ENCODE results near the gene STARD3. TPM values are rescaled to one million over a fixed set of nuclear protein-coding genes. Genes with fewer than 3 reads are reported as not detected.

Gene STARD3
- total RNA-seq, 1 experiment from 2014 or later: 55.5 TPM

DNA sequence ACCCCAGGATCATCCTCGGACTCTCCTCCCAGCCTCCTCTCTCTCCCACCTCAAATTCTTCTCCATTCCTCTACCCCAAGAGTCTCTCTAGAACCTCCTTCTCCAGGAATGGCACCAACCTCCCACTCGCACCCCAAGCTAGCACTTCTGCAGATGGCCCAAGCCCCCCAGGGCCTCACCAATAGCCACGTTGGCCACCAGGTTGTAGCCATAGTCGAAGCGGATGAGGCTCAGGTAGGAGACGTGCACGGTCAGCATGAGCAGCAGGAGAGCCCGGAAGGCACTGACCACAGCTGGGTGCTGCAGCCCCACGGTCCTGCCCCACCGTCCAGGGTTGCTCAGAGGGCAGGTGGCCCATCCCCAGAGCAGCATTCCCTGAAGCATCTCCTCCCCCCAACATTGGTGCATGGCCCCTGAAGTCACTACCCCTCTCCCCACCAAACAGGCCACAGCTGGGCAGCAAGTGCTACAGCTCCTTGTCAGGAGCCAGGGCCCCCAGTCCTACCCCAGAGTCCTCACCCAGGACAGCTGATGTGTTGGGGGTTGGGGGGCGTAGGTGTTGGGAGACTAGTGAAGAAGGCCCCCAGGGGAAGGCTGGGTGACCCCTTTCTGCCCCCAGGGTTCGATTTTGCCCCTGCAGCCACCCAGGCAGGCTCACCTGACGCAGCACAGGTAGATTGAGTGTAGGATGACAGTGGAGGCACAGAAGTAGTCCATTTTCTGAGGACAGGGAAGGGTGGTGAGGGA is 36.6 kb downstream of the STARD3 start:
- peaks cover 11% of the 10 kb centered on the region for H3K36me3 Mint-ChIP-seq (ENCODE audit: insufficient read depth, unreplicated experiment)
- Histone ChIP-seq H3K9me3 (no peaks in the 10 kb centered on the region), H3K27me3 (replicated peaks; ENCODE audit: control insufficient read depth, insufficient read depth, low read length) (no peaks in the 10 kb centered on the region), H3K4me1 (peaks cover 23% of the 10 kb centered on the region), H3K4me3 (ENCODE audit: low read depth, low read length) (no peak overlapping the region), H3K36me3 (ENCODE audit: control insufficient read depth, insufficient read depth, low read length) (no peaks in the 10 kb centered on the region)
- H3K4me3 Mint-ChIP-seq (ENCODE audit: unreplicated experiment): no peak overlapping the region
- no peak overlapping the region for H3K27ac Mint-ChIP-seq (ENCODE audit: unreplicated experiment)
- BruUV-seq (replicated peaks): no TSS peak
- peaks cover 11% of the 10 kb centered on the region for H3K4me1 Mint-ChIP-seq (ENCODE audit: low read depth, unreplicated experiment)
- TF ChIP-seq, protein P1, sequence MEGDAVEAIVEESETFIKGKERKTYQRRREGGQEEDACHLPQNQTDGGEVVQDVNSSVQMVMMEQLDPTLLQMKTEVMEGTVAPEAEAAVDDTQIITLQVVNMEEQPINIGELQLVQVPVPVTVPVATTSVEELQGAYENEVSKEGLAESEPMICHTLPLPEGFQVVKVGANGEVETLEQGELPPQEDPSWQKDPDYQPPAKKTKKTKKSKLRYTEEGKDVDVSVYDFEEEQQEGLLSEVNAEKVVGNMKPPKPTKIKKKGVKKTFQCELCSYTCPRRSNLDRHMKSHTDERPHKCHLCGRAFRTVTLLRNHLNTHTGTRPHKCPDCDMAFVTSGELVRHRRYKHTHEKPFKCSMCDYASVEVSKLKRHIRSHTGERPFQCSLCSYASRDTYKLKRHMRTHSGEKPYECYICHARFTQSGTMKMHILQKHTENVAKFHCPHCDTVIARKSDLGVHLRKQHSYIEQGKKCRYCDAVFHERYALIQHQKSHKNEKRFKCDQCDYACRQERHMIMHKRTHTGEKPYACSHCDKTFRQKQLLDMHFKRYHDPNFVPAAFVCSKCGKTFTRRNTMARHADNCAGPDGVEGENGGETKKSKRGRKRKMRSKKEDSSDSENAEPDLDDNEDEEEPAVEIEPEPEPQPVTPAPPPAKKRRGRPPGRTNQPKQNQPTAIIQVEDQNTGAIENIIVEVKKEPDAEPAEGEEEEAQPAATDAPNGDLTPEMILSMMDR (IDR thresholded peaks at IDR 0.05; ENCODE audit: insufficient read depth in 1 of 2, low read depth in 1 of 2, low read length in 1 of 2, severe bottlenecking in 1 of 2, unreplicated experiment in 1 of 2): no peak
- DNase-seq: no peak
- CTCF ChIA-PET: interaction anchor here (1.0 kb wide), 1 partner anchor 52 kb away, joined by 4 read pairs; no protein-coding TSS in a partner anchor
- peaks cover 3% of the 10 kb centered on the region for H3K27me3 Mint-ChIP-seq (ENCODE audit: insufficient read depth, unreplicated experiment)
- intact Hi-C loops (cut with micrococcal nuclease; ENCODE audit: unreplicated experiment): no loop called here
- POLR2A ChIA-PET: no interaction called here
- H3K9me3 Mint-ChIP-seq (ENCODE audit: unreplicated experiment): no peaks in the 10 kb centered on the region

DNA sequence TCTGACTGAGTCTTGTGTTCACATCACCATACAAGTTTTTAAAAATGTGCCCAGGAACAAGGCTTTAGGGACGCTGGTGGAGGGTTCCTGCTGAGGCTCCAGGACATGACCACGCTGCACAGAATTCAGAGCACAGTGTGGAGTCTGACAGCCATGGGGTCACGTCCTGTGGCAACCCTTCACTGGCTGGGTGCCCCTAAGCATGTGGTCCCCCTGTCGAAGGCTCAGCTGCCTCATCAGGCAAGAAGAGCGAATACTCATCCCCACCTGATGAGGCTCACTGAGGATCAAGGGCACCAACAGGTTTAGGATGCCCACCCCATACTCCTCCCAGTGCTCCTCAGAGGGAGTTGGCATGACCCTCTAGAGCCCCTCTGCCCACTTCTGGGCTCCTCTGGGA is 37.2 kb downstream of the STARD3 start:
- peaks cover 14% of the 10 kb centered on the region for H3K4me1 Mint-ChIP-seq (ENCODE audit: low read depth, unreplicated experiment)

GRCh38 chr17:39674702-39675389 is 37.9 kb downstream of the STARD3 start:
- Mint-ChIP-seq H3K9me3 (ENCODE audit: unreplicated experiment) (no peaks in the 10 kb centered on the region), H3K27ac (ENCODE audit: unreplicated experiment) (peak overlapping the region; percentile 78), H3K4me1 (ENCODE audit: low read depth, unreplicated experiment) (peaks cover 14% of the 10 kb centered on the region), H3K27me3 (ENCODE audit: insufficient read depth, unreplicated experiment) (no peaks in the 10 kb centered on the region), H3K36me3 (ENCODE audit: insufficient read depth, unreplicated experiment) (peaks cover 11% of the 10 kb centered on the region), H3K4me3 (ENCODE audit: unreplicated experiment) (no peak overlapping the region)
- Histone ChIP-seq H3K27me3 (replicated peaks; ENCODE audit: control insufficient read depth, insufficient read depth, low read length) (no peaks in the 10 kb centered on the region), H3K4me1 (peaks cover 31% of the 10 kb centered on the region), H3K4me3 (ENCODE audit: low read depth, low read length) (no peak overlapping the region), H3K9me3 (no peaks in the 10 kb centered on the region), H3K36me3 (ENCODE audit: control insufficient read depth, insufficient read depth, low read length) (no peaks in the 10 kb centered on the region)
- intact Hi-C loops (cut with micrococcal nuclease; ENCODE audit: unreplicated experiment): loop anchor here (1.0 kb wide), 1 partner anchor 20 kb away; no protein-coding TSS in a partner anchor
- TF ChIP-seq, protein P1 (IDR thresholded peaks at IDR 0.05; ENCODE audit: insufficient read depth in 1 of 2, low read depth in 1 of 2, low read length in 1 of 2, severe bottlenecking in 1 of 2, unreplicated experiment in 1 of 2): no peak
- DNase-seq: peak; percentile 72 to 84
- BruUV-seq (replicated peaks): no TSS peak
- ChIA-PET POLR2A (interaction anchor here (0.6 kb wide), 1 partner anchor 44 kb away, joined by 3 read pairs; no protein-coding TSS in a partner anchor), CTCF (interaction anchor here (0.7 to 2.2 kb wide), 10 partner anchors 8 to 128 kb away, joined by 3 to 14 read pairs (median 4); partner anchors contain the start of genes ERBB2, MIEN1 and PGAP3)

More for the DNA sequence above, 37.2 kb downstream of the STARD3 start:
- DNase-seq: no peak
- Histone ChIP-seq H3K9me3 (no peaks in the 10 kb centered on the region), H3K4me1 (peaks cover 30% of the 10 kb centered on the region), H3K4me3 (ENCODE audit: low read depth, low read length) (no peak overlapping the region), H3K27me3 (replicated peaks; ENCODE audit: control insufficient read depth, insufficient read depth, low read length) (no peaks in the 10 kb centered on the region), H3K36me3 (ENCODE audit: control insufficient read depth, insufficient read depth, low read length) (no peaks in the 10 kb centered on the region)
- TF ChIP-seq, protein P1 (IDR thresholded peaks at IDR 0.05; ENCODE audit: insufficient read depth in 1 of 2, low read depth in 1 of 2, low read length in 1 of 2, severe bottlenecking in 1 of 2, unreplicated experiment in 1 of 2): no peak
- Mint-ChIP-seq H3K27ac (ENCODE audit: unreplicated experiment) (no peak overlapping the region), H3K36me3 (ENCODE audit: insufficient read depth, unreplicated experiment) (peaks cover 11% of the 10 kb centered on the region), H3K9me3 (ENCODE audit: unreplicated experiment) (no peaks in the 10 kb centered on the region), H3K4me3 (ENCODE audit: unreplicated experiment) (no peak overlapping the region), H3K27me3 (ENCODE audit: insufficient read depth, unreplicated experiment) (no peaks in the 10 kb centered on the region)
- no TSS peak for BruUV-seq (replicated peaks)
- POLR2A ChIA-PET: no interaction called here
- CTCF ChIA-PET: interaction anchor here (0.5 to 2.2 kb wide), 7 partner anchors 20 to 90 kb away, joined by 3 to 14 read pairs (median 4); partner anchors contain the start of gene MIEN1
- intact Hi-C loops (cut with micrococcal nuclease; ENCODE audit: unreplicated experiment): no loop called here

Data from Caco-2 (cell line).